NT2/D1 (cell line): ENCODE data around the gene SDCCAG8.

Source experiments
- DNase-seq: peaks from one replicate; pipeline ENCODE4 v3.0.0-alpha.2; 2011; ENCODE audit warnings: low read depth, low spot score
- H3K27me3 ChIP-seq: 2 replicates; pipeline ENCODE4 v1.6.0; 2011; ENCODE audit warnings: mild to moderate bottlenecking; ENCODE audit not compliant: insufficient read length, insufficient read depth
- H3K36me3 ChIP-seq: 2 replicates; pipeline ENCODE4 v1.6.1; 2011; ENCODE audit warnings: mild to moderate bottlenecking, low read length, mixed read lengths; ENCODE audit not compliant: insufficient read depth, insufficient read length
- H3K4me1 ChIP-seq: 2 replicates; pipeline ENCODE4 v1.5.1; 2011; ENCODE audit not compliant: insufficient read depth, insufficient read length
- H3K4me3 ChIP-seq: 2 replicates; pipeline ENCODE4 v1.5.1; 2011; ENCODE audit warnings: low read depth; ENCODE audit not compliant: insufficient read length
- H3K9ac ChIP-seq: 2 replicates; pipeline ENCODE4 v1.6.0; 2011; ENCODE audit warnings: low read depth; ENCODE audit not compliant: insufficient read length
- H3K9me3 ChIP-seq: 2 replicates; pipeline ENCODE4 v1.5.1; 2011; ENCODE audit warnings: mild to moderate bottlenecking, low read length; ENCODE audit not compliant: insufficient read depth
- SUZ12 ChIP-seq: IDR thresholded peaks from 2 replicates; pipeline ENCODE4 v1.6.1; 2011; ENCODE audit not compliant: insufficient read length, insufficient read depth; ENCODE audit errors: extremely low read depth
- YY1 ChIP-seq: IDR thresholded peaks from 2 replicates; pipeline ENCODE4 v1.6.1; 2011; ENCODE audit not compliant: insufficient read length, insufficient read depth
- ZNF274 ChIP-seq: IDR thresholded peaks from 2 replicates; pipeline ENCODE4 v1.6.1; 2011; ENCODE audit warnings: mild to moderate bottlenecking, low read depth, low read length

Gene SDCCAG8

GRCh38 chr1:243286409-243287122, 30.7 kb downstream of the SDCCAG8 start:
- DNase-seq, result no peak
- no peak overlapping the region for H3K9ac ChIP-seq

GRCh38 chr1:243287123-243287460, 31.3 kb downstream of the SDCCAG8 start:
- no peak overlapping the region for H3K4me3 ChIP-seq
- H3K4me1 ChIP-seq, result no peaks in the 10 kb centered on the region
- H3K9me3 ChIP-seq, result no peaks in the 10 kb centered on the region
- DNase-seq, result no peak
- no peak overlapping the region for H3K9ac ChIP-seq
- no peaks in the 10 kb centered on the region for H3K27me3 ChIP-seq
- TF ChIP-seq SUZ12, result no peak
- no peak for TF ChIP-seq YY1
- no peak for TF ChIP-seq ZNF274
- peaks cover 6% of the 10 kb centered on the region for H3K36me3 ChIP-seq

More at GRCh38 chr1:243286409-243287122, 30.7 kb downstream of the SDCCAG8 start:
- Histone ChIP-seq H3K4me1 (no peaks in the 10 kb centered on the region), H3K27me3 (no peaks in the 10 kb centered on the region), H3K4me3 (no peak overlapping the region), H3K36me3 (peaks cover 9% of the 10 kb centered on the region), H3K9me3 (peaks cover 5% of the 10 kb centered on the region; the same call in 1 of the 2 replicates)
- TF ChIP-seq YY1, result no peak
- no peak for TF ChIP-seq ZNF274
- TF ChIP-seq SUZ12, result no peak

- Histone ChIP-seq H3K36me3 (peaks cover 6% of the 10 kb centered on the region), H3K27me3 (no peaks in the 10 kb centered on the region), H3K9ac (no peak overlapping the region), H3K4me1 (no peaks in the 10 kb centered on the region), H3K9me3 (no peaks in the 10 kb centered on the region), H3K4me3 (no peak overlapping the region)
- TF ChIP-seq YY1, result no peak
- no peak for TF ChIP-seq ZNF274
- no peak for TF ChIP-seq SUZ12
- DNase-seq, result no peak
Measured at GRCh38 chr1:243287652-243288051, 31.8 kb downstream of the SDCCAG8 start.

GRCh38 chr1:243288062-243288461, 32.2 kb downstream of the SDCCAG8 start:
- Histone ChIP-seq H3K9me3 (no peaks in the 10 kb centered on the region), H3K27me3 (no peaks in the 10 kb centered on the region), H3K4me1 (no peaks in the 10 kb centered on the region), H3K4me3 (no peak overlapping the region), H3K9ac (no peak overlapping the region), H3K36me3 (peaks cover 6% of the 10 kb centered on the region)
- TF ChIP-seq ZNF274 (no peak), SUZ12 (no peak), YY1 (no peak)
- DNase-seq, result no peak

GRCh38 chr1:243291292-243291691, 35.5 kb downstream of the SDCCAG8 start:
- no peaks in the 10 kb centered on the region for H3K4me1 ChIP-seq
- H3K36me3 ChIP-seq, result peaks cover 6% of the 10 kb centered on the region
- TF ChIP-seq ZNF274 (no peak), SUZ12 (no peak), YY1 (no peak)
- no peak overlapping the region for H3K4me3 ChIP-seq
- no peaks in the 10 kb centered on the region for H3K27me3 ChIP-seq
- H3K9ac ChIP-seq, result no peak overlapping the region
- DNase-seq, result no peak
- no peaks in the 10 kb centered on the region for H3K9me3 ChIP-seq

GRCh38 chr1:243292117-243292516, 36.3 kb downstream of the SDCCAG8 start:
- TF ChIP-seq YY1 (no peak), ZNF274 (no peak), SUZ12 (no peak)
- DNase-seq, result peak; percentile 35
- no peaks in the 10 kb centered on the region for H3K36me3 ChIP-seq
- H3K9ac ChIP-seq, result no peak overlapping the region
- H3K27me3 ChIP-seq, result no peaks in the 10 kb centered on the region
- H3K9me3 ChIP-seq, result no peaks in the 10 kb centered on the region
- no peaks in the 10 kb centered on the region for H3K4me1 ChIP-seq
- no peak overlapping the region for H3K4me3 ChIP-seq

- H3K36me3 ChIP-seq, result no peaks in the 10 kb centered on the region
- H3K9me3 ChIP-seq, result no peaks in the 10 kb centered on the region
- H3K4me1 ChIP-seq, result no peaks in the 10 kb centered on the region
- no peaks in the 10 kb centered on the region for H3K27me3 ChIP-seq
- H3K4me3 ChIP-seq, result no peak overlapping the region
- H3K9ac ChIP-seq, result no peak overlapping the region
- TF ChIP-seq SUZ12, result no peak
- TF ChIP-seq YY1, result no peak
- no peak for TF ChIP-seq ZNF274
- no peak for DNase-seq
Measured at GRCh38 chr1:243293941-243294722, 38.3 kb downstream of the SDCCAG8 start.
